Erythroblast (primary cell): ENCODE data around the gene ZMAT3.

Experiments
- GATA1 ChIP-seq: IDR thresholded peaks from 2 replicates; pipeline ENCODE4 v1.6.1; 2011; ENCODE audit warnings: low read depth, mild to moderate bottlenecking, control low read depth, low read length, moderate library complexity
- POLR2A ChIP-seq: IDR thresholded peaks from 2 replicates; pipeline ENCODE4 v1.6.1; 2011; ENCODE audit warnings: mild to moderate bottlenecking, low read length

DNA sequence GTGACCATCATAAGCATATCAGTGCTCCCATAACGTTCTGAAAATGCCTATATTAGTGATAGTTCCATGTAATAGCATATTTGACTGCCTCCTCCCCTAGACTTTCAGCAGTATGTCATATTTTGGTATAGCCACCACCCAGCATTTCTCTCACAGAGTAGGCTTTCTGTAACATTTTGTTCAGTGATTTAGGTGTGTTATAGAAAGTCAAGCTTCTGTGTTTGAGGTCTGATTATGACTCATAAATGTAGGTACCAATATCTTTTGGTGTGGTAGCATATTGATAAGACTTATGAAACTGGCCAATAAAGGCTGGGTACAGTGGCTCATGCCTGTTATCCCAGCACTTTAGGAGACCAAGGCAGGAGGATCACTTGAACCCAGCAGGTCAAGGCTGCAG lies 34.3 kb upstream of the ZMAT3 start:
- TF ChIP-seq POLR2A: no peak
- TF ChIP-seq GATA1: no peak
